SK-N-SH (cell line): ENCODE results near the gene XKR7. TPM values are rescaled to one million over a fixed set of nuclear protein-coding genes. Genes with fewer than 3 reads are reported as not detected.
"Not testable (repeated sequence)": the region's sequence is repeated elsewhere in the genome, so short reads cannot be mapped to it uniquely, and the experiment has no call there.

Experiments
- CTCF ChIA-PET: fragments of 300-600, 350-600 bp; formaldehyde crosslinking; extraction: SDS; loops from one replicate; lab custom pipeline; 2021; lab: Yijun Ruan, JAX
- POLR2A ChIA-PET: fragments of 350-600 bp; sonication (Branson Sonifier 250); formaldehyde crosslinking; extraction: SDS; loops from one replicate; lab custom pipeline; 2020; ENCODE audit warnings: antibody characterized with exemption, inconsistent platforms; lab: Yijun Ruan, JAX
- DNase-seq: peaks from one replicate; pipeline ENCODE4 v3.0.0; 2012
- H2AFZ ChIP-seq: fragments of 200-600 bp; sonication (generic); 2 replicates; pipeline ENCODE4 v1.8.1; 2016; ENCODE audit warnings: antibody characterized with exemption, mild to moderate bottlenecking, low read depth
- H3F3A ChIP-seq: fragments of 200-600 bp; sonication (generic); replicated peaks from 2 replicates; pipeline ENCODE3; 2016; ENCODE audit warnings: antibody characterized with exemption, mild to moderate bottlenecking; ENCODE audit not compliant: insufficient read depth
- H3K27ac ChIP-seq, 2 experiments: fragments of 200-500 bp in 1 of 2; fragments of 200-600 bp in 1 of 2; sonication (Bioruptor generic) in 1 of 2; sonication (generic), shearing (Covaris generic) in 1 of 2; 2 replicates each; pipeline versions ENCODE4 v1.5.1 to v1.6.1; 2014 to 2016; ENCODE audit warnings: low read depth in 2 of 2, inconsistent platforms in 1 of 2, low read length in 1 of 2, mild to moderate bottlenecking in 1 of 2, mixed read lengths in 1 of 2
- H3K27me3 ChIP-seq: fragments of 200-600 bp; sonication (generic), shearing (Covaris generic); 2 replicates; pipeline ENCODE4 v1.6.1; 2016; ENCODE audit warnings: mixed run types; ENCODE audit not compliant: insufficient read depth
- H3K36me3 ChIP-seq, 2 experiments: fragments of 200-500 bp in 1 of 2; fragments of 200-600 bp in 1 of 2; sonication (Bioruptor generic) in 1 of 2; sonication (generic) in 1 of 2; replicated peaks in 1 of 2; 2 replicates each; pipeline versions ENCODE3 to v1.5.1; 2014 to 2016; ENCODE audit warnings: low read length in 1 of 2, mild to moderate bottlenecking in 1 of 2; ENCODE audit not compliant: insufficient read depth in 2 of 2, control insufficient read depth in 1 of 2
- H3K4me1 ChIP-seq, 2 experiments: fragments of 200-500 bp in 1 of 2; fragments of 200-600 bp in 1 of 2; sonication (Bioruptor generic) in 1 of 2; sonication (generic), shearing (Covaris generic) in 1 of 2; 2 replicates each; pipeline versions ENCODE4 v1.5.1 to v1.6.1; 2014 to 2016; ENCODE audit warnings: low read depth in 1 of 2, low read length in 1 of 2, mixed run types in 1 of 2; ENCODE audit not compliant: insufficient read depth in 2 of 2, control insufficient read depth in 1 of 2
- H3K4me2 ChIP-seq: fragments of 200-600 bp; sonication (generic), shearing (Covaris generic); 2 replicates; pipeline ENCODE4 v1.6.1; 2017; ENCODE audit warnings: mixed run types
- H3K4me3 ChIP-seq, 2 experiments: fragments of 200-500 bp in 1 of 2; fragments of 200-600 bp in 1 of 2; sonication (Bioruptor generic) in 1 of 2; sonication (generic), shearing (Covaris generic) in 1 of 2; 2 replicates each; pipeline versions ENCODE4 v1.5.1 to v1.8.1; 2014 to 2016; ENCODE audit warnings: low read depth in 2 of 2, inconsistent platforms in 1 of 2, low read length in 1 of 2, mild to moderate bottlenecking in 1 of 2, mixed read lengths in 1 of 2, moderate library complexity in 1 of 2
- H3K79me2 ChIP-seq: fragments of 200-600 bp; sonication (generic); 2 replicates; pipeline ENCODE4 v1.8.1; 2017; ENCODE audit warnings: mild to moderate bottlenecking; ENCODE audit not compliant: insufficient read depth
- H3K9ac ChIP-seq: fragments of 200-600 bp; sonication (generic); 2 replicates; pipeline ENCODE4 v1.6.1; 2017; ENCODE audit warnings: mixed run types
- H3K9me2 ChIP-seq: fragments of 200-600 bp; sonication (generic); 2 replicates; pipeline ENCODE4 v1.6.1; 2017; ENCODE audit warnings: mixed run types
- H3K9me3 ChIP-seq: fragments of 200-600 bp; sonication (generic); 2 replicates; pipeline ENCODE4 v1.6.1; 2017; ENCODE audit warnings: mixed run types, mild to moderate bottlenecking, moderate library complexity
- H4K20me1 ChIP-seq: fragments of 200-600 bp; sonication (generic); 2 replicates; pipeline ENCODE4 v1.6.1; 2017; ENCODE audit warnings: mild to moderate bottlenecking, mixed run types; ENCODE audit not compliant: insufficient read depth
- CHD2 ChIP-seq: fragments of 150-350 bp; IDR thresholded peaks from 2 replicates; pipeline ENCODE4 v1.6.1; 2018; ENCODE audit warnings: low read length; ENCODE audit not compliant: partially characterized antibody
- CTCF ChIP-seq: fragments of 200-600 bp; sonication (generic); IDR thresholded peaks from 2 replicates; pipeline ENCODE4 v1.6.1; 2017; ENCODE audit warnings: antibody characterized with exemption, mild to moderate bottlenecking, moderate library complexity
- ELF1 ChIP-seq: IDR thresholded peaks from 2 replicates; pipeline ENCODE4 v1.4.0; 2012
- EP300 ChIP-seq, 2 experiments: IDR thresholded peaks; 2 replicates each; pipeline versions ENCODE4 v1.4.0 to v1.6.1; 2012; ENCODE audit warnings: borderline replicate concordance in 1 of 2, low read depth in 1 of 2, low read length in 1 of 2
- EZH2phosphoT487 ChIP-seq: fragments of 200-600 bp; sonication (generic); IDR thresholded peaks from 2 replicates; pipeline ENCODE4 v1.6.1; 2017; ENCODE audit warnings: low read depth, mixed run types, mild to moderate bottlenecking, antibody characterized with exemption, moderate library complexity, borderline replicate concordance
- FOSL2 ChIP-seq: IDR thresholded peaks from 2 replicates; pipeline ENCODE4 v1.4.0; 2012; ENCODE audit warnings: low read depth, mild to moderate bottlenecking, moderate library complexity, borderline replicate concordance
- FOXJ3 ChIP-seq: sonication (generic); formaldehyde crosslinking; IDR thresholded peaks from 2 replicates; pipeline ENCODE4 v1.5.1; 2020; ENCODE audit warnings: mild to moderate bottlenecking, missing genetic modification reagents
- GATA2 ChIP-seq: sonication (generic); formaldehyde crosslinking; IDR thresholded peaks from 2 replicates; pipeline ENCODE4 v1.5.0; 2020; ENCODE audit warnings: mild to moderate bottlenecking, missing genetic modification reagents
- IRF3 ChIP-seq: fragments of 150-350 bp; IDR thresholded peaks from 2 replicates; pipeline ENCODE4 v1.6.1; 2016; ENCODE audit warnings: mild to moderate bottlenecking, low read depth, low read length
- MEF2A ChIP-seq: IDR thresholded peaks from 2 replicates; pipeline ENCODE4 v1.4.0; 2012; ENCODE audit warnings: low read depth, borderline replicate concordance
- MXI1 ChIP-seq: IDR thresholded peaks from 2 replicates; pipeline ENCODE4 v1.6.1; 2012; ENCODE audit warnings: mild to moderate bottlenecking, low read depth, low read length, improper control_type of control experiment
- RAD21 ChIP-seq: IDR thresholded peaks from 2 replicates; pipeline ENCODE4 v1.6.1; 2012; ENCODE audit warnings: mild to moderate bottlenecking, low read length
- RCOR1 ChIP-seq: fragments of 150-350 bp; IDR thresholded peaks from 2 replicates; pipeline ENCODE4 v1.6.1; 2017; ENCODE audit warnings: antibody characterized with exemption, low read length
- RXRA ChIP-seq: IDR thresholded peaks from 2 replicates; pipeline ENCODE4 v1.4.0; 2012; ENCODE audit warnings: low read depth, mild to moderate bottlenecking, borderline replicate concordance
- SMC3 ChIP-seq: IDR thresholded peaks from 2 replicates; pipeline ENCODE4 v1.6.1; 2012; ENCODE audit warnings: low read depth, low read length, improper control_type of control experiment
- TEAD4 ChIP-seq: IDR thresholded peaks from 2 replicates; pipeline ENCODE4 v1.4.0; 2012; ENCODE audit warnings: mild to moderate bottlenecking, borderline replicate concordance; ENCODE audit not compliant: insufficient read depth
- ZBTB33 ChIP-seq: IDR thresholded peaks from 2 replicates; pipeline ENCODE4 v1.4.0; 2012; ENCODE audit warnings: low read depth, borderline replicate concordance
- WGBS: methylation state at CpG from one replicate; pipeline ENCODE4 v1.1.6; 2017; ENCODE audit warnings: low lambda C conversion rate; 5-methylcytosine and 5-hydroxymethylcytosine counted together
- polyA plus RNA-seq, 3 experiments: library from polyadenylated mRNA; depleted of rRNA; stranded (reverse); fragments of >200 nt; gene quantifications; 2 replicates each; pipeline ENCODE4 v1.2.3, GENCODE V29; 2012

The XKR7 gene
- polyA plus RNA-seq, 1 of the 3 experiments (the other 2 are of a cell fraction), result 0.02 TPM

- no peak for DNase-seq
- Histone ChIP-seq H3K27me3 (peaks cover 38% of the 10 kb centered on the region), H3K79me2 (no peaks in the 10 kb centered on the region), H2AFZ (no peak overlapping the region), H3K9me2 (no peaks in the 10 kb centered on the region), H3K9ac (no peak overlapping the region), H3K4me2 (no peak overlapping the region), H3K27ac (no peak overlapping the region), H4K20me1 (no peaks in the 10 kb centered on the region), H3F3A (peaks cover 4% of the 10 kb centered on the region), H3K9me3 (no peaks in the 10 kb centered on the region), H3K4me1 (peaks cover 0 to 7% of the 10 kb centered on the region in 2 experiments; a peak in 1 of 4 replicates), H3K36me3 (no peaks in the 10 kb centered on the region), H3K4me3 (no peak overlapping the region)
- TF ChIP-seq EZH2phosphoT487, result no peak
- TF ChIP-seq TEAD4, result no peak
- no peak for TF ChIP-seq IRF3
- no peak for TF ChIP-seq RCOR1
- no peak for TF ChIP-seq CHD2
- no peak for TF ChIP-seq GATA2
- TF ChIP-seq ZBTB33, result no peak
- TF ChIP-seq CTCF, result no peak
- TF ChIP-seq ELF1, result no peak
- TF ChIP-seq RAD21, result no peak
- no peak for TF ChIP-seq FOXJ3
- TF ChIP-seq EP300 (IDR thresholded peaks at IDR 0.05; ENCODE audit: borderline replicate concordance in 1 of 2, low read depth in 1 of 2, low read length in 1 of 2), result no peak
- TF ChIP-seq FOSL2, result no peak
- TF ChIP-seq SMC3, result no peak
- TF ChIP-seq MEF2A, result no peak
- no peak for TF ChIP-seq RXRA
- TF ChIP-seq MXI1, result no peak
- ChIA-PET POLR2A (no interaction called here), CTCF (interaction anchor here (3.3 to 9.8 kb wide), 6 partner anchors 8 to 210 kb away, joined by 11 to 170 read pairs (median 50); partner anchors contain the start of gene PDRG1)
- 55% methylated on average over 2 of the region's 2 CpGs for WGBS
These were observed 65.4 kb downstream of the XKR7 start for GRCh38 chr20:32033316-32033715.

GRCh38 chr20:32033721-32034120, 65.8 kb downstream of the XKR7 start:
- H3K36me3 ChIP-seq, DNase-seq, H4K20me1 ChIP-seq, H3K9me3 ChIP-seq, POLR2A ChIA-PET, H3K4me3 ChIP-seq, H3K79me2 ChIP-seq, H3K9ac ChIP-seq, H3F3A ChIP-seq, H2AFZ ChIP-seq, H3K9me2 ChIP-seq, H3K4me2 ChIP-seq, H3K4me1 ChIP-seq, H3K27ac ChIP-seq: not testable (repeated sequence)
- 40% methylated on average over 3 of the region's 3 CpGs for WGBS
- H3K27me3 ChIP-seq, result peaks cover 38% of the 10 kb centered on the region
- CTCF ChIA-PET, result interaction anchor here (3.3 to 9.8 kb wide), 6 partner anchors 8 to 210 kb away, joined by 11 to 170 read pairs (median 50); partner anchors contain the start of gene PDRG1
